Measurements from ENCODE around the gene VWC2L. TPM values are rescaled to one million over a fixed set of nuclear protein-coding genes. Genes with fewer than 3 reads are reported as not detected.
A peak's percentile ranks its signal among the peaks of the same experiment; 100 is the strongest.

The VWC2L gene
- polyA plus RNA-seq, 2 of the 4 experiments (the other 2 are of a cell fraction): not detected

- POLR2A ChIA-PET: no interaction called here
- TF ChIP-seq SMC3 (IDR thresholded peaks at IDR 0.05): 0 out of 3 replicates have a peak, but pooled peaks have one; percentile 15
- peak; percentile 49; the same call in 1 of the 2 replicates for TF ChIP-seq ESRRA (IDR thresholded peaks at IDR 0.05; ENCODE audit: borderline replicate concordance, low read length)
- no peak for TF ChIP-seq ZSCAN20 (CRISPR knock-in tag; IDR thresholded peaks at IDR 0.05)
- TF ChIP-seq RAD21 (conservative IDR thresholded peaks at IDR 0.05 in 1 of 2, IDR thresholded peaks at IDR 0.05 in 1 of 2): peak in 1 of 2 experiments; percentile 30; a peak in 1 of 5 replicates
- no peak for TF ChIP-seq KDM5A (IDR thresholded peaks at IDR 0.05)
- TF ChIP-seq CTCF (IDR thresholded peaks at IDR 0.05): 0 out of 3 replicates have a peak, but pooled peaks have one; percentile 14
- no peak for TF ChIP-seq JUN (IDR thresholded peaks at IDR 0.05)
- TF ChIP-seq POLR2A (IDR thresholded peaks at IDR 0.05; ENCODE audit: low read length): no peak
- no peak for TF ChIP-seq HEYL (CRISPR knock-in tag; IDR thresholded peaks at IDR 0.05)
- peak in 1 of 2 experiments; percentile 80; a peak in 3 of 6 replicates for ATAC-seq
- no peak overlapping the region for H3K4me3 ChIP-seq
- CTCF ChIA-PET: no interaction called here
- 29% methylated on average over 3 of the region's 3 CpGs for WGBS (ENCODE audit: missing lambda C conversion rate)
- no peak for FAIRE-seq
- H3K4me1 ChIP-seq: no peaks in the 10 kb centered on the region
- no peak overlapping the region for H3K27ac ChIP-seq
- no peak overlapping the region for H3K4me2 ChIP-seq
- no peaks in the 10 kb centered on the region for H3K9me3 ChIP-seq
- peak in 1 of 2 experiments; percentile 25 for DNase-seq (ENCODE audit: low read depth in 1 of 2, low spot score in 1 of 2)
These were observed 176.6 kb downstream of the VWC2L start for GRCh38 chr2:214587442-214587841.

GRCh38 chr2:214591366-214591765 is 180.5 kb downstream of the VWC2L start:
- no peaks in the 10 kb centered on the region for H3K9me3 ChIP-seq
- H3K4me2 ChIP-seq: no peak overlapping the region
- H3K4me1 ChIP-seq: peaks cover 13% of the 10 kb centered on the region; the same call in 2 of the 3 replicates
- no peak overlapping the region for H3K27ac ChIP-seq
- no peak overlapping the region for H3K4me3 ChIP-seq
- FAIRE-seq (no peak), ATAC-seq (peak in 1 of 2 experiments; percentile 43; a peak in 1 of 6 replicates), DNase-seq (ENCODE audit: low read depth in 1 of 2, low spot score in 1 of 2) (peak in 1 of 2 experiments; percentile 6)
- TF ChIP-seq HES2 (IDR thresholded peaks at IDR 0.05) (no peak), RAD21 (conservative IDR thresholded peaks at IDR 0.05 in 1 of 2, IDR thresholded peaks at IDR 0.05 in 1 of 2) (0 out of 5 replicates have a peak, but pooled peaks have one; percentile 9 to 20), SMC3 (IDR thresholded peaks at IDR 0.05) (peak; percentile 28; the same call in 2 of the 3 replicates)
- CTCF ChIA-PET: interaction anchor here (0.7 kb wide), 1 partner anchor 743 kb away, joined by 3 read pairs; no protein-coding TSS in a partner anchor
- WGBS (ENCODE audit: missing lambda C conversion rate): 31% methylated on average over 1 of the region's 1 CpG
- POLR2A ChIA-PET: no interaction called here

GRCh38 chr2:214592011-214592410 is 181.2 kb downstream of the VWC2L start:
- no peak for DNase-seq (ENCODE audit: low read depth in 1 of 2, low spot score in 1 of 2)
- H3K27ac ChIP-seq: no peak overlapping the region
- TF ChIP-seq CBX2 (IDR thresholded peaks at IDR 0.05; ENCODE audit: borderline replicate concordance, low read depth): no peak
- no peak overlapping the region for H3K4me2 ChIP-seq
- no peaks in the 10 kb centered on the region for H3K9me3 ChIP-seq
- CTCF ChIA-PET: interaction anchor here (0.7 kb wide), 1 partner anchor 744 kb away, joined by 3 read pairs; no protein-coding TSS in a partner anchor
- peaks cover 13% of the 10 kb centered on the region; the same call in 2 of the 3 replicates for H3K4me1 ChIP-seq
- no peak overlapping the region for H3K4me3 ChIP-seq
- no peak for FAIRE-seq
- 73% methylated on average over 4 of the region's 4 CpGs for WGBS (ENCODE audit: missing lambda C conversion rate)
- ATAC-seq: no peak
- POLR2A ChIA-PET: no interaction called here

GRCh38 chr2:214593727-214594126 is 182.9 kb downstream of the VWC2L start:
- 8% methylated on average over 1 of the region's 1 CpG for WGBS (ENCODE audit: missing lambda C conversion rate)
- ChIA-PET POLR2A (no interaction called here), CTCF (no interaction called here)
- Histone ChIP-seq H3K9me3 (no peaks in the 10 kb centered on the region), H3K4me2 (peak overlapping the region; percentile 45), H3K4me1 (peaks cover 13% of the 10 kb centered on the region; the same call in 2 of the 3 replicates), H3K27ac (peak overlapping the region in 1 of 2 experiments; percentile 57; a peak in 2 of 6 replicates), H3K4me3 (no peak overlapping the region)
- no peak for TF ChIP-seq NFE2L2 (conservative IDR thresholded peaks at IDR 0.05; ENCODE audit: low read length)
- peak; percentile 30; the same call in 1 of the 2 replicates for TF ChIP-seq JUNB (IDR thresholded peaks at IDR 0.05)
- no peak for TF ChIP-seq FOSL2 (IDR thresholded peaks at IDR 0.05)
- TF ChIP-seq FOSL2 (CRISPR knock-in tag; IDR thresholded peaks at IDR 0.05): peak; percentile 29; the same call in 1 of the 2 replicates
- no peak for TF ChIP-seq PBX3 (IDR thresholded peaks at IDR 0.05)
- peak in 1 of 2 experiments; percentile 35; a peak in 1 of 5 replicates for TF ChIP-seq JUN (IDR thresholded peaks at IDR 0.05)
- peak; percentile 85 to 87 for ATAC-seq
- peak in 1 of 2 experiments; percentile 69 for DNase-seq (ENCODE audit: low read depth in 1 of 2, low spot score in 1 of 2)
- no peak for FAIRE-seq
